Measurements from ENCODE around the gene NDUFAF8.

GRCh38 chr17:81210868-81211267, 28.2 kb upstream of the NDUFAF8 start:
- TF ChIP-seq CTCF (IDR thresholded peaks at IDR 0.05) (no peak), POLR2A (IDR thresholded peaks at IDR 0.05) (no peak)

Measured in prostate gland (tissue), 2 donors.